Measurements from ENCODE around the gene CLDN10.

DNA sequence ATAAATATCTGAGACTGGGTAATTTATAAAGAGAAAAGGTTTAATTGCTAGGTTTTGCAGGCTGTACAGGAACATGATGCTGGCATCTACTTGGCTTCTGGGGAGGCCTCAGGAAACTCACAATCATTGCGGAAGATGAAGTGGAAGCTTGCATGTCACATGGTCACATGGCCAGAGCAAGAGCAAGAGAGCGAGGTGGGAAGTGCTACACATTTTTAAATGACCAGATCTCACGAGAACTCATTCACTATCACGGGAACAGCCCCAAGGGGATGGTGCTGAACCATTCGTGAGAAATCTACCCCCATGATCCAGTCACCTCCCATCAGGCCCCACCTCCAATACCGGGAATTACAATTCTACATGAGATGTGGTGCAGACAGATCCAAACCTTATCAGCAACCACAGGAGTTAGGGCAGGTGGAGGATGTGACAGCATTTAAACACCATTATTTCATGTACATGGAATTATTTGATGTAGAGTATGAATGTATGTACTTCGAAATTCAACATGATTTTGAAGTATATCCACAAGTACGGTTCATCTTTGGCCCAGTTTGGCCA lies 10.5 kb upstream of the CLDN10 start:
- TF ChIP-seq TAF1 (IDR thresholded peaks at IDR 0.05; ENCODE audit: borderline replicate concordance, low read depth, low read length) (no peak), POLR2A (IDR thresholded peaks at IDR 0.05; ENCODE audit: low read depth, low read length) (no peak)

Data from GM12892 (cell line).